ENCODE measurements around the gene ALKBH5.

Gene ALKBH5

GRCh38 chr17:18235743-18236256 is 52.2 kb downstream of the ALKBH5 start:
- H3K4me3 ChIP-seq (ENCODE audit: control insufficient read depth, low read depth, low read length) = no peak overlapping the region
- no peak for DNase-seq (ENCODE audit: low read depth)
- TF ChIP-seq CTCF (IDR thresholded peaks at IDR 0.05; ENCODE audit: control insufficient read depth, insufficient read depth, low read depth, low read length, missing control alignments) = no peak

- no peak for DNase-seq (ENCODE audit: low read depth)
- no peak for TF ChIP-seq CTCF (IDR thresholded peaks at IDR 0.05; ENCODE audit: control insufficient read depth, insufficient read depth, low read depth, low read length, missing control alignments)
- H3K4me3 ChIP-seq (ENCODE audit: control insufficient read depth, low read depth, low read length) = no peak overlapping the region
Observed at GRCh38 chr17:18236494-18236893, 52.9 kb downstream of the ALKBH5 start.

- H3K4me3 ChIP-seq (ENCODE audit: control insufficient read depth, low read depth, low read length) = no peak overlapping the region
- DNase-seq (ENCODE audit: low read depth) = no peak
- TF ChIP-seq CTCF (IDR thresholded peaks at IDR 0.05; ENCODE audit: control insufficient read depth, insufficient read depth, low read depth, low read length, missing control alignments) = no peak
Observed at GRCh38 chr17:18237461-18237860, 53.8 kb downstream of the ALKBH5 start.

GRCh38 chr17:18238299-18238698 is 54.7 kb downstream of the ALKBH5 start:
- no peak for DNase-seq (ENCODE audit: low read depth)
- TF ChIP-seq CTCF (IDR thresholded peaks at IDR 0.05; ENCODE audit: control insufficient read depth, insufficient read depth, low read depth, low read length, missing control alignments) = no peak
- H3K4me3 ChIP-seq (ENCODE audit: control insufficient read depth, low read depth, low read length) = no peak overlapping the region

- no peak overlapping the region for H3K4me3 ChIP-seq (ENCODE audit: control insufficient read depth, low read depth, low read length)
- TF ChIP-seq CTCF (IDR thresholded peaks at IDR 0.05; ENCODE audit: control insufficient read depth, insufficient read depth, low read depth, low read length, missing control alignments) = no peak
- DNase-seq (ENCODE audit: low read depth) = no peak
Observed at GRCh38 chr17:18240449-18240848, 56.8 kb downstream of the ALKBH5 start.

- no peak overlapping the region for H3K4me3 ChIP-seq (ENCODE audit: control insufficient read depth, low read depth, low read length)
- no peak for DNase-seq (ENCODE audit: low read depth)
- no peak for TF ChIP-seq CTCF (IDR thresholded peaks at IDR 0.05; ENCODE audit: control insufficient read depth, insufficient read depth, low read depth, low read length, missing control alignments)
Observed at GRCh38 chr17:18241229-18241871, 57.7 kb downstream of the ALKBH5 start.
